Peyer's patch (tissue), 4 donors: ENCODE data around the gene CPNE9.

Experiments
- CTCF ChIP-seq, 6 experiments: fragments of 450-650 bp in 4 of 6; fragments of 200-600 bp in 2 of 6; sonication (generic) in 1 of 6; IDR thresholded peaks; one replicate each; pipeline ENCODE4 v1.5.1; 2017 to 2019; ENCODE audit warnings: antibody characterized with exemption in 6 of 6, mild to moderate bottlenecking in 3 of 6, moderate library complexity in 1 of 6
- POLR2A ChIP-seq, 2 donors: fragments of 450-650 bp; IDR thresholded peaks; one replicate each; pipeline ENCODE4 v1.5.1; 2017; ENCODE audit warnings: antibody characterized with exemption in 2 of 2, mild to moderate bottlenecking in 2 of 2, moderate library complexity in 2 of 2

DNA sequence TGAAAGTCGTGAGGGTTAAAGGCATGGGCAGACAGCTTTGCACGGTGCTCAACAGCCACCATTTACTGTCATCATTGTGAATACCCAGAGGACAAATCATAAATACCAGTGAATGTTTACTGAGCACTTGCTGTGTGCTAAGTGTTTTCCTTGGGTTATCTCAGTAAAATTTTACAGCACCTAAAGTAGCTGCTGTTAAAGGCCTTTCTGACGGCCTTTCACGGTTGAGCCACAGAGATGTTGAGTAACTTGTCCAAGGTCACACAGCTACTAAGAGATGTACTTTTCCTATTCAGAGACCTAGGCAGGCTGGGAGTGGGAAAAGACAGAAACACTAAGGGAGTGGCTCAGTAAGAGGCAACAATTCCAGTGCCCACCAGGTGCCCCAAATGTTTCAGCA lies 393 bp upstream of the CPNE9 start:
- TF ChIP-seq CTCF (IDR thresholded peaks at IDR 0.05) (no peak), POLR2A (IDR thresholded peaks at IDR 0.05) (no peak)
